Neuronal stem cell (in vitro differentiated cells): ENCODE results near the gene CHODL.

Experiments
- DNase-seq: peaks from one replicate; pipeline ENCODE4 v3.0.0-alpha.2; 2013; ENCODE audit warnings: low spot score
- H2AFZ ChIP-seq: one replicate; pipeline ENCODE4 v1.6.1; 2013; ENCODE audit warnings: mild to moderate bottlenecking, low read length, inconsistent platforms
- H2AK5ac ChIP-seq: 2 replicates; pipeline ENCODE4 v1.6.1; 2013; ENCODE audit warnings: low read depth, mild to moderate bottlenecking, inconsistent platforms, low read length, moderate library complexity, mixed read lengths
- H2BK120ac ChIP-seq: 2 replicates; pipeline ENCODE4 v1.6.1; 2013; ENCODE audit warnings: low read depth, mild to moderate bottlenecking, inconsistent platforms, low read length, moderate library complexity, mixed read lengths
- H2BK12ac ChIP-seq: one replicate; pipeline ENCODE4 v1.6.1; 2013; ENCODE audit warnings: low read length, inconsistent platforms
- H2BK15ac ChIP-seq: 2 replicates; pipeline ENCODE4 v1.6.1; 2013; ENCODE audit warnings: mild to moderate bottlenecking, low read length, inconsistent platforms, mixed read lengths
- H2BK5ac ChIP-seq: one replicate; pipeline ENCODE4 v1.6.1; 2013; ENCODE audit warnings: inconsistent platforms, mild to moderate bottlenecking, low read length, moderate library complexity
- H3K14ac ChIP-seq: one replicate; pipeline ENCODE4 v1.6.1; 2013; ENCODE audit warnings: low read length, inconsistent platforms
- H3K18ac ChIP-seq: 2 replicates; pipeline ENCODE4 v1.6.1; 2013; ENCODE audit warnings: low read length, inconsistent platforms
- H3K23ac ChIP-seq: 2 replicates; pipeline ENCODE4 v1.6.1; 2013; ENCODE audit warnings: low read depth, mild to moderate bottlenecking, mixed read lengths, low read length, inconsistent platforms; ENCODE audit not compliant: poor library complexity
- H3K27ac ChIP-seq: replicated peaks from 3 replicates; pipeline ENCODE4 v1.5.1; 2013; ENCODE audit warnings: low read length, inconsistent platforms
- H3K27me3 ChIP-seq, 3 experiments: 2 replicates each; pipeline ENCODE4 v1.6.1; 2013; ENCODE audit warnings: low read length in 3 of 3, mild to moderate bottlenecking in 2 of 3, inconsistent platforms in 1 of 3, low read depth in 1 of 3, mixed read lengths in 1 of 3, moderate library complexity in 1 of 3; ENCODE audit not compliant: control insufficient read depth in 3 of 3, insufficient read depth in 3 of 3
- H3K36me3 ChIP-seq, 2 donors: replicated peaks in 1 of 2; 2 replicates each; pipeline ENCODE4 v1.6.1; 2013; ENCODE audit warnings: low read length in 2 of 2; ENCODE audit not compliant: control insufficient read depth in 2 of 2, insufficient read depth in 2 of 2
- H3K4ac ChIP-seq: 2 replicates; pipeline ENCODE4 v1.6.1; 2013; ENCODE audit warnings: inconsistent platforms, mild to moderate bottlenecking, low read length, moderate library complexity
- H3K4me1 ChIP-seq, 2 donors: 1 replicate in 1 of 2; 2 replicates in 1 of 2; pipeline ENCODE4 v1.6.1; 2013; ENCODE audit warnings: low read length in 2 of 2, low read depth in 1 of 2; ENCODE audit not compliant: control insufficient read depth in 2 of 2, insufficient read depth in 1 of 2
- H3K4me2 ChIP-seq: one replicate; pipeline ENCODE4 v1.6.1; 2013; ENCODE audit warnings: mild to moderate bottlenecking, low read length, inconsistent platforms; ENCODE audit not compliant: insufficient read depth, poor library complexity, severe bottlenecking
- H3K4me3 ChIP-seq, 2 donors: 2 replicates each; pipeline ENCODE4 v1.5.1; 2013; ENCODE audit warnings: low read length in 2 of 2, mild to moderate bottlenecking in 2 of 2, inconsistent platforms in 1 of 2, moderate library complexity in 1 of 2
- H3K79me1 ChIP-seq: one replicate; pipeline ENCODE4 v1.6.1; 2013; ENCODE audit warnings: low read depth, mild to moderate bottlenecking, inconsistent platforms, low read length, moderate library complexity
- H3K9ac ChIP-seq: one replicate; pipeline ENCODE4 v1.6.1; 2013; ENCODE audit warnings: mild to moderate bottlenecking, low read depth, low read length, inconsistent platforms; ENCODE audit not compliant: poor library complexity
- H3K9me3 ChIP-seq, 2 donors: replicated peaks in 1 of 2; 2 replicates each; pipeline versions ENCODE3 to v1.6.1; 2013; ENCODE audit warnings: low read length in 2 of 2, mild to moderate bottlenecking in 2 of 2, inconsistent platforms in 1 of 2, low read depth in 1 of 2, mixed read lengths in 1 of 2, moderate library complexity in 1 of 2; ENCODE audit not compliant: control insufficient read depth in 2 of 2, insufficient read depth in 1 of 2
- H4K8ac ChIP-seq: one replicate; pipeline ENCODE4 v1.6.1; 2013; ENCODE audit warnings: low read depth, mild to moderate bottlenecking, inconsistent platforms, low read length, moderate library complexity
- H4K91ac ChIP-seq: one replicate; pipeline ENCODE4 v1.6.1; 2013; ENCODE audit warnings: low read length, low read depth, mild to moderate bottlenecking, inconsistent platforms; ENCODE audit not compliant: poor library complexity
- WGBS, 2 donors: extraction: QIAGEN DNeasy Blood & Tissue Kit; methylation state at CpG; one replicate each; pipeline ENCODE4 v1.1.7; 2013; ENCODE audit warnings: missing lambda C conversion rate in 2 of 2, mixed read lengths in 1 of 2; ENCODE audit not compliant: insufficient read length in 2 of 2, insufficient replicate concordance in 1 of 2; ENCODE audit errors: extremely low coverage in 2 of 2; 5-methylcytosine and 5-hydroxymethylcytosine counted together

The CHODL gene

DNA sequence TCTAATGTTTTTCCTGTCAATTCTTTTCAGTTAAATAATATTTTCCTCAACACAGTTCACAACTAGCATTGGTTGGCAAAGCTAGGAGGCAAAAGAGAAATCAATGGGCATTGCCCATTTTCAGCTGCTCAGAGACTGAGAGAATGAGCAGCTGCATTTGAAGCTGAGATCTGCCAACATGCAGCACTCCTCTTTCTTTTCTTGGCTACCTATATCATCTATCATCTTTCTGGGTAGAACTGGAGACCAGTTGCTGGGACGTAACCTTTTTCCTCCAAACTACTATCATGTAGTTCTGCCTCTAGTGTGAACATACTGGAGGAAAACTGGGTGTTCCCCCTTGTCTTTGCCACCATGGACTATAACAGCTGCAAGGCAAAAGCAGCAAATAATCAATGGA is 22.9 kb downstream of the CHODL start:
- Histone ChIP-seq H3K27me3 (no peaks in the 10 kb centered on the region), H3K4me1 (no peaks in the 10 kb centered on the region), H3K9ac (no peak overlapping the region), H2AFZ (no peak overlapping the region), H3K4me3 (no peak overlapping the region), H3K18ac (no peak overlapping the region), H3K36me3 (no peaks in the 10 kb centered on the region), H3K4me2 (no peak overlapping the region), H3K27ac (no peak overlapping the region), H2BK15ac (no peak overlapping the region), H3K79me1 (no peaks in the 10 kb centered on the region), H3K14ac (no peak overlapping the region), H2AK5ac (no peak overlapping the region), H2BK12ac (no peak overlapping the region), H3K23ac (no peak overlapping the region), H3K9me3 (no peaks in the 10 kb centered on the region), H3K4ac (no peak overlapping the region), H4K91ac (no peak overlapping the region), H2BK5ac (no peak overlapping the region), H2BK120ac (no peak overlapping the region), H4K8ac (no peak overlapping the region)
- no CpG with 5 or more reads among the region's 1 CpG for WGBS, 2 donors
- DNase-seq: no peak

DNA sequence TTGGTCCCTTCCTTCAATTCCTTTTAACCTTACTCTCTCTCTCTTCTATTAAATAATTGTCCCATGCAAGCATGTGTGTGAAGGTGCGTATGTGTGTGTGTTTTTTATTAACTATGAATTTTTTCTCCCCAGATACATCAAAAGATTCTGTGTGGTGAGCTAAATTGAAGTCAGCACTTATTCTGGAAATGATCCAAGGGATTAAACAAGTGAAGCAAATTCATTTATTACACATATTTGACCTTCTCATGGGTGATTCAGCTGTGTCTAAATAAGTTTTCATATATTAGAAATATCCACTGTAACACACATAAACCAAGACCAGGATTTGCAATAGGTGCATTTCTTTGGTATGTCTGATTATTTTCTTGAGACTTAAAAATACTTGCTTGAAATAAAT is 24.3 kb downstream of the CHODL start:
- no peak overlapping the region for H3K9ac ChIP-seq
- no peak overlapping the region for H3K4me3 ChIP-seq
- no peak overlapping the region for H2BK120ac ChIP-seq
- no peak overlapping the region for H2BK15ac ChIP-seq
- H3K27ac ChIP-seq: no peak overlapping the region
- no peak overlapping the region for H2AK5ac ChIP-seq
- H3K36me3 ChIP-seq: no peaks in the 10 kb centered on the region
- H2BK12ac ChIP-seq: no peak overlapping the region
- WGBS, 2 donors: no CpG with 5 or more reads among the region's 1 CpG
- H3K79me1 ChIP-seq: no peaks in the 10 kb centered on the region
- no peaks in the 10 kb centered on the region for H3K27me3 ChIP-seq
- H3K18ac ChIP-seq: no peak overlapping the region
- no peak overlapping the region for H3K4me2 ChIP-seq
- DNase-seq: no peak
- H3K14ac ChIP-seq: no peak overlapping the region
- H2AFZ ChIP-seq: no peak overlapping the region
- H3K23ac ChIP-seq: no peak overlapping the region
- H3K4me1 ChIP-seq: no peaks in the 10 kb centered on the region
- H3K4ac ChIP-seq: no peak overlapping the region
- H2BK5ac ChIP-seq: no peak overlapping the region
- no peaks in the 10 kb centered on the region for H3K9me3 ChIP-seq
- no peak overlapping the region for H4K8ac ChIP-seq
- no peak overlapping the region for H4K91ac ChIP-seq

DNA sequence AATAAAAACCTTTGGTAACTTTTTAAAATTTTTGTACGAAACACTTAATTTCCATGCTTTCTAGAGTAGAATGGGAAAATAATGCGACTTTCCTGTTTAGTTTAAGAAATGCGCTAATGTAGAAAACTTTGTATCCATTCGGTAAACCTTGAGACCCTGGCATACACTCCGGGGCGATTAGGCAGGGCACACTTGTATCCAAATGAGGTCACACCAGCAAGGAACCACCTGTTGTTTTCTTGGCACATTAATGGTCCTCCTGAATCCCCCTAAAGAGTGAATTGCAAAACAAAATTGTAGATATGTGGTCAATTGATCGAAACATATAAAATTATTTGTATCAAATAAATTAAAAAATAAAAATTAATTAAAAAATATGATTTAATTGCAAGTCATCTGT is 25.2 kb downstream of the CHODL start:
- Histone ChIP-seq H3K9ac (no peak overlapping the region), H3K27me3 (no peaks in the 10 kb centered on the region), H3K14ac (no peak overlapping the region), H3K36me3 (no peaks in the 10 kb centered on the region), H3K27ac (no peak overlapping the region), H3K4ac (no peak overlapping the region), H3K79me1 (no peaks in the 10 kb centered on the region), H2AK5ac (no peak overlapping the region), H3K23ac (no peak overlapping the region), H2BK15ac (no peak overlapping the region), H3K4me2 (no peak overlapping the region), H3K4me3 (no peak overlapping the region), H3K4me1 (no peaks in the 10 kb centered on the region), H3K9me3 (no peaks in the 10 kb centered on the region), H4K91ac (no peak overlapping the region), H2BK120ac (no peak overlapping the region), H3K18ac (no peak overlapping the region), H2BK5ac (no peak overlapping the region), H2BK12ac (no peak overlapping the region), H4K8ac (no peak overlapping the region), H2AFZ (no peak overlapping the region)
- WGBS, 2 donors: no CpG with 5 or more reads among the region's 7 CpGs
- DNase-seq: no peak

DNA sequence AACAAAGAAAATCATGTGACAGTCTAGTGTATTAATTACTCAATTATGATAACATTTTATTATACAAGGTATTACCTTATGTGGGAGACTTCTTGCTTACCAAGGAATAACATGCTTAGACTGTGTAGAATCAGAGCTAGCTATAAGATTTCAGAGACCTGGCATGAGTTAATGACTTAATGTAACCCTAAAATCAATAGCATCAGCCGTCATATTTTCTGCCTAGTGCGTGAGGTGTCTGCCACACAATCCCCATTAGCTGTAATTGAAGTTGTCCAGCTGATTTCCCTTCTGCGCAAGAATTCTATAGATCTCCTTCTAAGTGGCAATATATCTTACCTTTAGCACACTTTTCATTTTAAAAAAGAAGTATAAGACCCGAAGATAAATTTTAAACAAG is 28.8 kb downstream of the CHODL start:
- no CpG with 5 or more reads among the region's 4 CpGs for WGBS, 2 donors

More for the DNA sequence above, 28.8 kb downstream of the CHODL start:
- Histone ChIP-seq H3K36me3 (no peaks in the 10 kb centered on the region), H3K9ac (no peak overlapping the region), H4K91ac (no peak overlapping the region), H2BK15ac (no peak overlapping the region), H3K14ac (no peak overlapping the region), H3K27ac (no peak overlapping the region), H4K8ac (no peak overlapping the region), H2AFZ (no peak overlapping the region), H3K4me1 (no peaks in the 10 kb centered on the region), H3K79me1 (no peaks in the 10 kb centered on the region), H3K4me3 (no peak overlapping the region), H3K9me3 (no peaks in the 10 kb centered on the region), H2BK120ac (no peak overlapping the region), H3K4me2 (no peak overlapping the region), H2AK5ac (no peak overlapping the region), H2BK5ac (no peak overlapping the region), H3K27me3 (no peaks in the 10 kb centered on the region), H3K4ac (no peak overlapping the region), H3K23ac (no peak overlapping the region), H3K18ac (no peak overlapping the region), H2BK12ac (no peak overlapping the region)
- DNase-seq: no peak
